K562 (cell line): ENCODE results near the gene TINAGL1. TPM values are rescaled to one million over a fixed set of nuclear protein-coding genes. Genes with fewer than 3 reads are reported as not detected.

ENCODE experiments used
- ATAC-seq: fragments of 200-7000 bp; cut with Tn5 transposase; 3 replicates; pipeline ENCODE4 v1.9.1; 2020; ENCODE audit warnings: moderate library complexity
- BruUV-seq: library from RNA; stranded (reverse); fragments of 400-500 nt; replicated peaks from 2 replicates; lab custom pipeline; 2021; lab: Mats Ljungman, UMichigan
- CTCF ChIA-PET: fragments of 300-600 bp; formaldehyde crosslinking; extraction: SDS; loops from one replicate; lab custom pipeline; 2021; ENCODE audit warnings: low intra/inter-chr PET ratio; lab: Yijun Ruan, JAX
- POLR2A ChIA-PET: fragments of 300-600, 350-650 bp; sonication (Branson Sonifier 250); formaldehyde crosslinking; extraction: SDS; loops from one replicate; lab custom pipeline; 2021; ENCODE audit warnings: antibody characterized with exemption, inconsistent platforms; lab: Yijun Ruan, JAX
- DNase-seq, 4 experiments: peaks; one replicate each; pipeline versions ENCODE4 v3.0.0 to v3.0.0-alpha.2; 2011 to 2018; ENCODE audit warnings: low spot score in 3 of 4, mixed read lengths in 3 of 4; ENCODE audit errors: extremely low read depth in 1 of 4
- FAIRE-seq: peaks from 2 replicates; lab custom pipeline; 2011; peaks lifted over from hg19 to GRCh38; lab: Jason Lieb, UNC
- H2AFZ ChIP-seq: 2 replicates; pipeline ENCODE4 v1.6.0; 2011; ENCODE audit warnings: low read depth, low read length, control low read depth, inconsistent platforms
- H3K27ac ChIP-seq: fragments of 200-600 bp; 3 replicates; pipeline ENCODE4 v1.8.0; 2011; ENCODE audit warnings: low read depth, mild to moderate bottlenecking, control low read depth, inconsistent platforms, low read length, moderate library complexity, mixed read lengths; ENCODE audit errors: extremely low read depth
- H3K27me3 ChIP-seq, 2 experiments: fragments of 300-600 bp in 1 of 2; 2 replicates in 1 of 2; 3 replicates in 1 of 2; pipeline versions ENCODE4 v1.6.0 to v1.8.0; 2011; ENCODE audit warnings: inconsistent platforms in 2 of 2, low read length in 2 of 2, mild to moderate bottlenecking in 1 of 2, mixed read lengths in 1 of 2, moderate library complexity in 1 of 2; ENCODE audit not compliant: control insufficient read depth in 2 of 2, insufficient read depth in 2 of 2
- H3K36me3 ChIP-seq: fragments of 300-600 bp; 3 replicates; pipeline ENCODE4 v1.8.0; 2011; ENCODE audit warnings: mild to moderate bottlenecking, low read length, inconsistent platforms; ENCODE audit not compliant: control insufficient read depth, insufficient read depth
- H3K4me1 ChIP-seq, 2 experiments: fragments of 200-600 bp in 1 of 2; replicated peaks in 1 of 2; 2 replicates in 1 of 2; 3 replicates in 1 of 2; pipeline versions ENCODE4 v1.5.1 to v1.8.0; 2011; ENCODE audit warnings: inconsistent platforms in 2 of 2, low read length in 2 of 2, mild to moderate bottlenecking in 1 of 2, mixed read lengths in 1 of 2, moderate library complexity in 1 of 2; ENCODE audit not compliant: control insufficient read depth in 2 of 2, insufficient read depth in 2 of 2
- H3K4me2 ChIP-seq: 2 replicates; pipeline ENCODE4 v1.6.1; 2011; ENCODE audit warnings: low read length, control low read depth, inconsistent platforms, mixed read lengths; ENCODE audit not compliant: insufficient read depth
- H3K4me3 ChIP-seq: fragments of 200-600 bp; sonication (generic), shearing (Covaris generic); 2 replicates; pipeline ENCODE4 v1.5.1; 2016; ENCODE audit warnings: control low read depth, inconsistent platforms
- H3K79me2 ChIP-seq: fragments of 200-600 bp; 3 replicates; pipeline ENCODE4 v1.8.0; 2011; ENCODE audit warnings: low read length, inconsistent platforms; ENCODE audit not compliant: control insufficient read depth, insufficient read depth
- H3K9ac ChIP-seq, 2 experiments: 2 replicates each; pipeline versions ENCODE4 v1.6.0 to v1.6.1; 2011; ENCODE audit warnings: low read depth in 2 of 2, low read length in 2 of 2, control low read depth in 1 of 2, inconsistent platforms in 1 of 2, mild to moderate bottlenecking in 1 of 2, mixed read lengths in 1 of 2; ENCODE audit not compliant: insufficient read depth in 1 of 2
- H3K9me1 ChIP-seq: one replicate; pipeline ENCODE4 v1.6.0; 2011; ENCODE audit warnings: inconsistent platforms, mild to moderate bottlenecking, low read length, moderate library complexity; ENCODE audit not compliant: control insufficient read depth, insufficient read depth
- H3K9me3 ChIP-seq: replicated peaks from 2 replicates; pipeline ENCODE4 v1.5.1; 2011; ENCODE audit warnings: low read depth, low read length, inconsistent platforms; ENCODE audit not compliant: control insufficient read depth, insufficient read depth
- H4K20me1 ChIP-seq: replicated peaks from 2 replicates; pipeline ENCODE4 v1.6.1; 2011; ENCODE audit warnings: low read length, inconsistent platforms, mixed read lengths; ENCODE audit not compliant: control insufficient read depth, insufficient read depth
- CAMTA2 ChIP-seq: fragments of 250-450 bp; sonication (Bioruptor Pico); conservative IDR thresholded peaks from 2 replicates; pipeline ENCODE4 v1.5.1; 2022
- CBX3 ChIP-seq, 2 experiments: IDR thresholded peaks; 1 replicate in 1 of 2; 2 replicates in 1 of 2; pipeline ENCODE4 v1.6.1; 2012; ENCODE audit warnings: inconsistent platforms in 2 of 2, low read length in 2 of 2, borderline replicate concordance in 1 of 2, control low read depth in 1 of 2
- CEBPZ ChIP-seq: fragments of 150-350 bp; IDR thresholded peaks from 2 replicates; pipeline ENCODE4 v1.6.1; 2014; ENCODE audit warnings: low read depth, mild to moderate bottlenecking, low read length, borderline replicate concordance
- DACH1 ChIP-seq: fragments of 450-650 bp; IDR thresholded peaks from 2 replicates; pipeline ENCODE4 v1.6.1; 2018; ENCODE audit not compliant: partially characterized antibody
- ETV1 ChIP-seq: fragments of 450-650 bp; conservative IDR thresholded peaks from 2 replicates; pipeline ENCODE4 v1.6.1; 2016; ENCODE audit warnings: missing genetic modification characterization, control low read depth, low read depth, missing compliant biosample characterization
- LCOR ChIP-seq: sonication (generic); formaldehyde crosslinking; IDR thresholded peaks from 2 replicates; pipeline ENCODE4 v1.8.0; 2022; ENCODE audit warnings: mild to moderate bottlenecking, missing genetic modification reagents
- NCOA1 ChIP-seq: fragments of 450-650 bp; IDR thresholded peaks from 2 replicates; pipeline ENCODE4 v1.6.1; 2016; ENCODE audit warnings: low read depth
- PATZ1 ChIP-seq: fragments of 250-450 bp; sonication (Bioruptor Pico); IDR thresholded peaks from 2 replicates; pipeline ENCODE4 v1.5.0; 2020; ENCODE audit warnings: mild to moderate bottlenecking, borderline replicate concordance
- RBFOX2 ChIP-seq: fragments of 200-400 bp; formaldehyde crosslinking; IDR thresholded peaks from 2 replicates; pipeline ENCODE4 v1.6.1; 2017; ENCODE audit warnings: low read depth, mild to moderate bottlenecking, low read length, moderate library complexity
- RBM39 ChIP-seq: fragments of 200-400 bp; formaldehyde crosslinking; optimal IDR thresholded peaks from 2 replicates; pipeline ENCODE3; 2018; ENCODE audit warnings: low read depth, low read length
- SLC30A9 ChIP-seq: fragments of 250-450 bp; sonication (Bioruptor Pico); IDR thresholded peaks from 2 replicates; pipeline ENCODE4 v1.8.0; 2022; ENCODE audit warnings: mild to moderate bottlenecking, moderate library complexity
- TAF9B ChIP-seq: fragments of 450-650 bp; IDR thresholded peaks from 2 replicates; pipeline ENCODE4 v1.6.1; 2018; ENCODE audit warnings: mild to moderate bottlenecking; ENCODE audit not compliant: partially characterized antibody
- ZNF785 ChIP-seq: fragments of 250-450 bp; sonication (Bioruptor Pico); IDR thresholded peaks from 2 replicates; pipeline ENCODE4 v1.4.0; 2020; ENCODE audit warnings: mild to moderate bottlenecking
- ZNF830 ChIP-seq: fragments of 250-450 bp; sonication (Bioruptor Pico); IDR thresholded peaks from 2 replicates; pipeline ENCODE4 v1.5.0; 2021; ENCODE audit warnings: mild to moderate bottlenecking
- WGBS: fragments of 100-300 bp; shearing (Covaris generic); methylation state at CpG from one replicate; pipeline ENCODE4 v1.1.6; 2016; ENCODE audit warnings: low coverage, mixed read lengths; ENCODE audit not compliant: insufficient coverage; ENCODE audit errors: missing lambda C conversion rate; 5-methylcytosine and 5-hydroxymethylcytosine counted together
- in situ Hi-C: fragments of 300-500 bp; cut with MboI; formaldehyde crosslinking; loops from 4 replicates; pipeline ENCODE4 v1.15.0; 2018; ENCODE audit warnings: inconsistent platforms, mixed read lengths
- intact Hi-C: fragments of 100-400 bp; cut with micrococcal nuclease; formaldehyde crosslinking; loops from 2 replicates; pipeline ENCODE4 v1.14.2; 2022
- polyA plus RNA-seq, 8 experiments: library from polyadenylated mRNA; depleted of rRNA in 4 of 8; stranded (reverse) in 5 of 8; unstranded in 3 of 8; fragments of >200 nt; fragmentation: Nextera tagmentation in 2 of 8; fragmentation: Illumina TruSeq in 1 of 8; extraction: Ambion mirVana in 2 of 8; extraction: Trizol in 1 of 8; gene quantifications; 2 replicates each; pipeline versions ENCODE4 v1.2.1 to v1.2.3, GENCODE V29; 2011 to 2014; ENCODE audit warnings: inconsistent platforms in 1 of 8, missing spikeins in 1 of 8
- total RNA-seq, 7 experiments: library from RNA; depleted of rRNA in 6 of 7; stranded (reverse); fragments of >200 nt in 6 of 7; fragmentation: Illumina TruSeq in 2 of 7; extraction: Trizol in 2 of 7; gene quantifications; 2 replicates each; pipeline versions ENCODE4 v1.2.1 to v1.2.3, GENCODE V29; 2011 to 2021; ENCODE audit warnings: low replicate concordance in 1 of 7
- TF ChIP-seq, protein P1 (sequence below): sonication (generic); formaldehyde crosslinking; IDR thresholded peaks from 2 replicates; pipeline ENCODE4 v1.8.0; 2022; ENCODE audit warnings: mild to moderate bottlenecking, missing genetic modification reagents

TINAGL1 gene
- total and polyA plus RNA-seq, 9 of the 15 experiments (the other 6 are each of a cell fraction or from before 2014, with no cell fraction given): 0.04 to 1.2 (median 0.07) TPM; not detected in 4

DNA sequence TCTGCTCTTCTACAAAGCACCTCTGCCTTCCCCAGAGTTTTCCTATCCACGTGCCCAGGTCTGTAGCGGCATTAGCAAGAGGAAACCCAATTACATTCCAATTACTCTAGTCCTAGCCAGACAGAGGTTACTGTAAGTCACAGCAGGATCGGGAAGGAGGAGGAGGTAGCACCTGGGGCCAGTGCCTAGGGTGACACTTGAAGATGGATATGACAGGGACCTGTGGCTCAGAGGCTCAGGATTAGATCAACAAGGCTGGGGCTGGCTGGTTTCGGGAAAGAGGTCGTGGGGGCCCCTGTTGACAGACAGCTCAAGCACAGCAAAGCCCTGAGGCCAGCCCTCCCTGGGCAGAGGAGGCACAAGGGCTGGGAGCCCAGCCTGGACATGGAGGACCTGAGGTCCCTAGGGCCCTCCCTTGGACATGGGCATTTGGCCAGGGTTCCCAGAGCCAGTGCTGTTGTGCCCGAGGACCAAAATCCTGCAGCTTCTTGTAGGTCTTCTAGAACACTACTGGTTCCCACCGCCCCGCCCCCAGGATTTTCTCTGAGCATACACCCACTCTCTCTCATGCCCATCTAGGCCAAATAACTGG is 38.2 kb downstream of the TINAGL1 start (continued):
- no peak for TF ChIP-seq CBX3 (IDR thresholded peaks at IDR 0.05; ENCODE audit: borderline replicate concordance in 1 of 2, low read length in 2 of 2)

- H3K36me3 ChIP-seq: no peaks in the 10 kb centered on the region
- ATAC-seq (no peak), FAIRE-seq (no peak), DNase-seq (no peak)
- CTCF ChIA-PET: no interaction called here
- no peak overlapping the region for H3K4me3 ChIP-seq
- no peak overlapping the region for H2AFZ ChIP-seq
- no peak overlapping the region for H3K27ac ChIP-seq
- in situ Hi-C loops (no loop called here), intact Hi-C loops (no loop called here)
- no peak overlapping the region for H3K9ac ChIP-seq
- H3K79me2 ChIP-seq: no peaks in the 10 kb centered on the region
- H3K9me1 ChIP-seq: no peaks in the 10 kb centered on the region
- no peak overlapping the region for H3K4me2 ChIP-seq
- H3K4me1 ChIP-seq: peaks cover 0 to 16% of the 10 kb centered on the region in 2 experiments; a peak in 2 of 5 replicates
- BruUV-seq: no TSS peak
- H3K9me3 ChIP-seq: no peaks in the 10 kb centered on the region
- peaks cover 24% of the 10 kb centered on the region for H4K20me1 ChIP-seq
- POLR2A ChIA-PET: interaction anchor here (0.7 kb wide), 1 partner anchor 195 kb away, joined by 3 read pairs; no protein-coding TSS in a partner anchor
- H3K27me3 ChIP-seq: peaks cover 30 to 76% of the 10 kb centered on the region in 2 experiments
- WGBS: 17% methylated on average over 6 of the region's 6 CpGs
- TF ChIP-seq RBM39 (no peak), LCOR (CRISPR knock-in tag) (no peak), CEBPZ (no peak), ETV1 (tag) (no peak), ZNF830 (no peak), SLC30A9 (no peak), PATZ1 (CRISPR knock-in tag) (no peak), TAF9B (no peak), DACH1 (no peak), NCOA1 (no peak), ZNF785 (CRISPR knock-in tag) (no peak), RBFOX2 (no peak), CAMTA2 (CRISPR knock-in tag) (no peak)
- TF ChIP-seq, protein P1, sequence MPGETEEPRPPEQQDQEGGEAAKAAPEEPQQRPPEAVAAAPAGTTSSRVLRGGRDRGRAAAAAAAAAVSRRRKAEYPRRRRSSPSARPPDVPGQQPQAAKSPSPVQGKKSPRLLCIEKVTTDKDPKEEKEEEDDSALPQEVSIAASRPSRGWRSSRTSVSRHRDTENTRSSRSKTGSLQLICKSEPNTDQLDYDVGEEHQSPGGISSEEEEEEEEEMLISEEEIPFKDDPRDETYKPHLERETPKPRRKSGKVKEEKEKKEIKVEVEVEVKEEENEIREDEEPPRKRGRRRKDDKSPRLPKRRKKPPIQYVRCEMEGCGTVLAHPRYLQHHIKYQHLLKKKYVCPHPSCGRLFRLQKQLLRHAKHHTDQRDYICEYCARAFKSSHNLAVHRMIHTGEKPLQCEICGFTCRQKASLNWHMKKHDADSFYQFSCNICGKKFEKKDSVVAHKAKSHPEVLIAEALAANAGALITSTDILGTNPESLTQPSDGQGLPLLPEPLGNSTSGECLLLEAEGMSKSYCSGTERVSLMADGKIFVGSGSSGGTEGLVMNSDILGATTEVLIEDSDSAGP (CRISPR knock-in tag): no peak
Measured at GRCh38 chr1:31615414-31615813, 39.1 kb downstream of the TINAGL1 start.
